ENCODE measurements around the gene SLC6A6.

DNA sequence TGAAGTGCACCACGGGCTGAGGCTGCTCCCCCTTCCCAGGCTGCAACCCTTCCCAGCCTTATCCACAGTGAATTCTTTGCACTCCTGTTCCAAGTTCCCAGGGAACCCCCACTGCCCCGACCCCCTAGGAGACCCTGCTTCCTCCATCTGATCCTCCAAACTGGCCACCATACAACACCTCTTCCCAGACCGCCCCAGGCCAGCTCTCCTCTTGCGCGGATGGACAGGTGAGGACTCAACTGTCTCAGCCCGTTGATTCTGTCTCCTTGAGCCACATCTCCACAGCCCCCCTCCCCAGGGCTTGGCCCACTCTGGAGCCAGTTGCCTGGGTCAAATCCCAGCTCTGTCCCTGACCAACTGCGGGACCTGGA is 116.0 kb downstream of the SLC6A6 start:
- TF ChIP-seq CTCF (IDR thresholded peaks at IDR 0.05): no peak
- no peak for TF ChIP-seq POLR2A (IDR thresholded peaks at IDR 0.05)

All from body of pancreas (tissue), 4 donors.